HG02938 (cell line): ENCODE data around the gene TMOD4.

Experiments
- ATAC-seq: cut with Tn5 transposase; IDR thresholded peaks from one replicate; pipeline ENCODE4 v1.9.1; 2021; ENCODE audit warnings: mild to moderate bottlenecking, moderate library complexity; ENCODE audit not compliant: unreplicated experiment

The TMOD4 gene

DNA sequence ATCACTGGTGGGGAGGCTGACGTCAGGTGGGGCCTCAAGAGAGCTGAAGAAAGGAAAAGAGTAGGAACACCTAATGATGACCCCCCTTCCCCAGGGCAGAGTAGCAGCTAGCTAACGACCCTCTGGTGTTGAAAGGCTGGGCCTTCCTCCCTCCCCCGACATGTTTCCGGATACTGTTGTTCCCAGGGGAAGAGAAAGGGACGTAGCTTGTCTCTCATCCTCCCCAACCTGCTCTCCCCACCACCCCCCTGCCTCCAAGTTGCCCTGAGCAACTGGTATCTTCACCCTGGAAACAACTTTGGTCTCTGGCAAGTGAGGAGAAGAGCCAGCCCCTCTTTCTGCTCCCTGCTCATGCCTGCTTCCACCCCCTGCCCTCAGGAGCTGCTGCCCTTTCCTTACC lies 31.8 kb downstream of the TMOD4 start:
- ATAC-seq: no peak

DNA sequence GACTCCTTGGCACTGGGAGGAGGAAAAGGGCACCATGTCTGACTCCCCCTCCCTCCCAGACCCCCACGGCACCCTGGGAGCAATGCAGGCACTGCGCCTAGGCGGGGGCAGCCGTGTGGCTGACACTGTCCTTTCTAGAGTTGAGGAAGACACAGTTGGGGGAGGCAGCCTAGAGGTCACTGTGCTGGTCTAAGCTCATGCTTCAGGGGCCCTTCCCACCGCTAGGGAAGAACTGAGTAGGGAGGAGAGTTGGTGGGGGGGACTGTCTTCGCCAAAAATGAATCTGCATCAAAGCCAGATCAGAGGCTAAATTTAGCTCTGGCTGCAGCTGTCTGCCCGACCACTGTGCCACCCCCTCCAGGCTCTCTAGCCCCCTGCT lies 32.7 kb downstream of the TMOD4 start:
- ATAC-seq: no peak

DNA sequence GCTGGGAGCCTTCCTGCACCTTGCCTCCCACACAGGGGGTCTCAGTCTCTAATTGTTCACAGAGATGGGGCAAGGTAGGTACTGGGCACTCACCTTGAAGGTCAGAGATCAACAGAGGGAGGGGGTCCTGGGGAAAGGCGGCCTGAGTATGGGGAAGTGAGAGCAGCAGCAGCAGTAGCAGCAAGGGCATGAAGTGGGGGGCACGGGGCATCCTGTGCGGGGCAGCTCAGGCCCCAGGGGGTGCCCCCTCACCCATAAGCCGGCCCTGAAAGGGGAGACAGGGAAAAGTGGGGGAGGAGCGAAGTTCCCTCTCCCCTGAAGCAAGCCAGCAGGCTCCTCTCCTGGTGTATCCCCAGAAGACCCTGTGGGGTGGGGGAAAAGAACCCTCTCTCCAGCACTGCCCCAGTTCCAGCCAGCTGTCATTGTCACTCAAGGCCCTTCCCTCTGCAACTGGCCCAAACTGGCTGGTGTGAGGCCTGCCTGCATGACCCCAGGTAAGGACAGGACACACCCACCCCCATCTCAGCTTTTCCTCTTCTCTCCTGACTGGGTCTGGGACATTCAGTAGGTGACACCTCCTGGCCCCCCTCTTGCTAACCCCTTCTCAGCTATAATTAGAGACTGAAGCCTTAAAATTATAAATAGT lies 33.2 kb downstream of the TMOD4 start:
- no peak for ATAC-seq

DNA sequence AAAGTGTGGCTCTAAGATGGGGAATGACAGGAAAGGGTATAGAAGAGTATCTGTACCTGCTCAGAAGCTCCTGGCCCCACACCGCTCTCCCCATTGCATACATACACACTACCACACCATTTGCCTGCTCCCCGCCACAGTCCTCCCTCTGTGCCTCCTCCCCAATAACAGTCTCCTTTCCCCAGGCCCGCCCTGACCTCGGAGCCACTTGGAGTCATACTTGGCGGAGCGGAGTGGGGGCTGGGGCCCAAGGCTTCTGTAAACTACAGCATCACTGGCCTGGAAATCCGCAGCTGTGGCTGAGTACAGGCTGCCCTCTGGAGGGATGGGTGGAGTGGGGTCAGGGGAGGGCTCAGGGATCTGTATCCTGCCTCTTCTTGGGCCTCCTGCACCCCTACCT lies 38.0 kb downstream of the TMOD4 start:
- no peak for ATAC-seq

DNA sequence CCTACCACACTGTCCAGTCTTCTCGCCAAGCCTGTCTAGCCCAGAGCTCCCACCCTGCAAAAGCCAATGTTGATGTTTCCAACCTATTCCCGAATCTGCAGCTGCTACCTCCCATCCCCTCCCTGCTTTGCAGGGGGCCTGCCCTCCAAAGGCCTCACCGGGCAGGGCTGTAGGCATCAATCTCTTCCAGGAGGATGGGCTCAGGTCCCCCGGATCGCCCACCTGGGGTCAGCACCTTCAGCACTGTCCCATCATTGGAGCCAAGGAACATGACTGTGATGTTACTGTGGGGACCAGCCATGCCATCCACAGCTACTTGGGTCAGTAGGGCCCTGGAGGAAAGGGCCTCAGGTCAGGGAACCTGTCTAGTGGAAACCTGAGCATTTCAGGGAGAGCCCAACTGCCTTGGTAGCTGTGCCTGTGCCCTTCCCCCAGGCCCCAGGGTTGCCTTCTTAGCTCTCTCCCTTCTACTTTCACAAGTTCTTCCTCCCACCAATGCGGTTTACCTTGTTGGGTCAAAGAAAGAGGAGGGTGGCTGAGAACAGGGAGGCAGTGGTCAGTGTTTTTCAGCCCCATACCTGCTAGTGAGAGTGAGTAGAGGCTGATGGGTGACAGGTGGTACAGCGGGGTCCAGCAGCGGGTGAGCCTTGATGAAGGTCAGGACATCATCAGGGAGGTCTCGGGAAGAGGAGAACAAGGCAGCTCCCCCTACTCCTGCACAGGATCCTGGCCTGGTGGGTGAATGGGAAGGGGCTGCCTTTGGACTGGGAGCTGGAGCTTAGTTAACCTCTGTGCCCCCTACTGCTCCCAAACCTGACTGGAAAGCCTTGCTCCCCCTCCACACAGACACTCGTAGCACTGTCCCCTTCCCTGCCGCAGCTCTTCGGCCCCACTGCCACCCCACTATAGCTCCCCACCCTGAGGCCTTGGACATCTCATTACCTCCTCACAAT lies 40.1 kb downstream of the TMOD4 start:
- ATAC-seq: no peak

DNA sequence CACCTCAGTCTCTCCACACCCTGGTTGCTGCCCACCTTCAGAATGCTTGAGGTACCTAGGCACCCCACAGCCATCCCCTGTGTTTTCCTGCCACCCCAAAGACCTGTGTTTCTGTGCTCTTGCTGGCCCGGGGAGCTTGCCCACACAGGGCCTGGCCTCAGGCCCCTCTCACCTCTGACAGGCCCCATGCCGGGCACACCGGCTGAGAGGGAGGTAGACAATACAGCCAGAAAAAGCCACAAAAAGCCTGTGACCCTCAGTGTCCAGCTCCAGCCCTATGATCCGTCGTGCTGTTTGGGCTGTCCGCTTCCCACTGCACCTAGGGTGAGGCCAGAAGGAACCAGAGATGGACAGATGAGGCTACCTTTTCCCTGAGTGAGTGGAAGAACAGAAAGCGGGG lies 40.8 kb downstream of the TMOD4 start:
- no peak for ATAC-seq

DNA sequence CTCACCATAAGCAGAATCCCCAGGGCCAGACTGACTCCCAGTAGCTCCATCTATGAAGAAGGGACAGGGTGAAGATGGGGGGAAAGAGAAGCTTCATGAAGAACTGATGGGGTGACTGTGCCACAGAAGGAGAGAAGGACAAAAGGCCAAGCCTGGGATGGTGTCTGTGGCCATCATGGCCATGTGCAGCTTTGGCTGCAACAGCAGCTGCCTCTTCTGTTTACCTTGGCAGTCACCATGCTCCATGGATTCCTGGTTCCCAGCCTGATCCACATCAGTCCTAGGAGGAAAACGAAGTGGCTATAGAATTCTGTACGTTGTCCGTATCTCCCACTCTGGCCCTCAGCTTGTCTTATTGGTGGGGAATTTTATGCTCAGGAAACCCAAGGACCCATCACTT lies 41.4 kb downstream of the TMOD4 start:
- no peak for ATAC-seq

DNA sequence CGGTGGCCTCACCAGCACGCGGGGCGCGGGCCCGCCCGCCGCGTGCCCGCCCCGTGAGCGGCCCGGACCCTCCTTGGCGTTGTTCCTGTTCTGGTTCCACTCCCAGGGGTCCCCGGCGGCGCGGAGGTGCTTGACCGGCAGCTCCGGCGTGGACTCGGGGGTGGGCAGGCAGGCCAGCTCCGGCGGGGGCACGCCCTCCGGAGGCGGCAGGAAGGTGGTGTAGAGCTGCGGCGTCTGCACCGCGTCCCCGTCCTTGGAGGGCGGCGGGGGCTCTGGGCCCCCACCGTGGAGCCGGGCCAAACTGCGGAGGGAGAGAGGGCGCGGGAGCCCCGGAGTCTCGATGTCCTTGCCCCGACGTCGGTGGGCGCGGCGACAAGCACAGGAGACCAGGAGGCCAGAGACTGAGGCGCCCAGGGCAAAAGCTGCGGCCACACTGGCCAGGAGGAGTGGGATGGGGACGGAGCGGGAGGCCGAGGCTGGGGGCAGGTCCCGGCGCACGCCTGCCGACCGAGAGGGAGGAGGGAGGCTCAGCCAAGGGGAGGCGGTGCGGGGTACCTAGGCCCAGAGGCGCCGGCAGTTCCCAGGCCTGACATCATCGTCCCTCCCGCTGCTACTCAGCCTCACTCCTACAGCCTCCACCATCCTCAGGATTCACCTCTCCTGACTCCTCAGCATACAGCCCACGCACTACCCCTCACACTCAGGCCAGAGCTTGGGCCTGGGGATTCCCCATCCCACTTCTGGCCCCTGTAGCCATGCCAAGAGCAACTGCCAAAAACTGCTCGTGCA lies 42.6 kb downstream of the TMOD4 start:
- ATAC-seq: no peak

DNA sequence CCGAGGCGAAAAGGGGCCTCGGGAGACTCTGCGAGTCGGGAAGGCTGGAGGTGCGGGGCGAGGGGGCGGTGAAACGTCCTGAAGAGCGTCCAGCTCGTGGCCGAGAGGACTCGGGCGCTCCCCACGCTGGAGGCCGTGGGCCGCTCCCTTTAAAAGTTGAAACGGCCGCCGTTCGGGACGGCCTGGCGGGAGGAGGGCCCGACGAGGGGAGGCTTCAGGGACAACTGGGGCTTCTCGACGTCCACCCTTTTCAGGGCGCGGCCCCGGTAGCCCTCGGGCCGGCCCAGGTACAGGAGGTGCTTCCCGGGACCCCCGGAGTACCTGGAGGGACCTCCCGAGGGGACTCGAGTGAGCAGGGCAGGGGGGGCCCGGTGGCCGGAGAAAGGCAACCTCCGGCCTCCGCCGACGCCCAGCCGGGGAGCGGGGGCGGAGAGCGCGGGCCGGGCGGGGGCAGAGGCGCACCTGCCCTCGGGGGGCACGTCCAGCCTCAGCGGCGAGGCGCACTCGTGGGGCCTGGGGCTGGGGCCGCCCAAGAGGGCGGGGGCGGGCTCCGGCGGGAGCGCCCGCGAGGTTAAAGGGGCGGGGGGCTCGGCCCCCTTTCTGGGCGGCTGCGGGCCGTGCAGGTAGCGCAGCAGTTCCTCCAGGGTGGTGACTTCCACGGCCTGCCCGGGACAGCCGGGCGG lies 43.3 kb downstream of the TMOD4 start:
- no peak for ATAC-seq

DNA sequence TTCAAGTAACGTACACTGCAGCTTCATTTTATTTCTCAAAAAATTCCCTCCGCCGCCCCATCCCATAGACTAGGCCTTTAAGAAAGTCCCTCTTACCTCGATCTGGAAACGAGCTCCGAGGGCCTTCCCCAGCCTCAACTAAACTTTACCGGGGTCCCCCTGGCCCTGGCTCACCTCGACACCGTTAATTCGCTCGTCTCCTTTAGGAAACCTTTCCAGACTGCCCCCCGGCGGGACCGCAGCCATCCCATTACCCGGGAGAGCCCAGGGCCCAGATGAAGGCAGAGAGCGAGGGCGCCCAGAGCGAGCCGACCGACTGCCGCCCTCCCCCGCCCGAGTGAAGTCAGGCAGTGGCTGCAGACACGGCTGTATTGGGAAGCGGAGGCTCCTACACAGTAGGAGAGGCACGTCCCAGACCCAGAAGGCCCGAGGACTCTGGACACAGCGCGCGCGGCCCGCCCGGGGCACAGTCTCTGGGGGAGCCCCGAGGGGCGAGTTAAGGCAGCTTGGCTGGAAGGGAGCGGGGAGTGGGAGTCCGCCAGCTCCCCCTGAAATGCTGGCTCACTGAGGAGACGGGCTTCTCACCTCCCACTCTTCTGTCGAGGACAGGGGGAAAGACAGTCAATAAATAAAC lies 44.0 kb downstream of the TMOD4 start:
- ATAC-seq: no peak

DNA sequence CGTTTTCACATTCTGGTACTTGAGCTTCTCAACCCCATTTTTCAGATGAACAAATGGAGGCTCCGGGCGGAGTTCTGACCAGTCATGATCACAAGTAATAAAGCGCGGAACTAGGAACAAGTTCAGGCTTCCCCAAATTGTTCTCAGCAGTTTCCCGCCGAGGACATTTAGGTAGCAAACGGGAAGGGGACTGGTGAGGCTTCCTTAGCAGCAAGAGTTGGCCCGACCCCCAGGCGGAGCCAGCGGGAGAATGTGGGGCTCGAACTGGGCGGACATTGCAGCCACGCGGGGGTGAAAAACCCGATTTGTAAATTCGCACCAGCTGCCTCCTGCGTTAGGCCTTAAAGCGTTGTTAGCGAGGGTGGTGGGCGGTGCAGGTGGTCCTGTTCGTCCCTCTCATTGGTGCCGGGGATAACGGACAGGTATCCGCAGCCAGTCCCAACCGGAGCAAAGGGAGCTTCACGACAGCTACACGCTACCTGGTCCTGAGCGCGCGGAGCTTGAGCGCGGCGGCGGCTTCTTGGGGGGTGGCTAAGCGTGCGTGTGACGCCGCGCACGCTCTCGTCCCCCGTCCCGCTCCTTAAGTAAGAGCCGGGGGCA lies 44.7 kb downstream of the TMOD4 start:
- no peak for ATAC-seq

DNA sequence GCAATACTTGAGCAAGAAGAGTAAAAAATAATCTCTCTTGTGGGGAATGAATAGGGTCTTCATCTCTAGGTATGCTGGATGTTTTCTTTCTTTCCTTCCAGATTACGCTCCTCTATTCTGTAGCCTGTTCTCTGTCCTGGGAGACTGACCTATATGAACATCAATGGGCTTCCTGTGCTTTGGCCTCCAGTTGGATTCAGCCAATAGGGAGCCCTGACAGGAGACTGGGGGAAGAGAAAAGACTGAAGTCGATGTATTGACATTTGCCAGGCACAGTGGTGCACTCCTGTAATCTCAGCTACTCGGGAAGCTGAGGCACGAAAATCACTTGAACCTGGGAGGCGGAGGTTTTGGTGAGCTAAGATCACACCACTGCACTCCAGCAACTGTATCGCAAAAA lies 47.0 kb downstream of the TMOD4 start:
- ATAC-seq: no peak

DNA sequence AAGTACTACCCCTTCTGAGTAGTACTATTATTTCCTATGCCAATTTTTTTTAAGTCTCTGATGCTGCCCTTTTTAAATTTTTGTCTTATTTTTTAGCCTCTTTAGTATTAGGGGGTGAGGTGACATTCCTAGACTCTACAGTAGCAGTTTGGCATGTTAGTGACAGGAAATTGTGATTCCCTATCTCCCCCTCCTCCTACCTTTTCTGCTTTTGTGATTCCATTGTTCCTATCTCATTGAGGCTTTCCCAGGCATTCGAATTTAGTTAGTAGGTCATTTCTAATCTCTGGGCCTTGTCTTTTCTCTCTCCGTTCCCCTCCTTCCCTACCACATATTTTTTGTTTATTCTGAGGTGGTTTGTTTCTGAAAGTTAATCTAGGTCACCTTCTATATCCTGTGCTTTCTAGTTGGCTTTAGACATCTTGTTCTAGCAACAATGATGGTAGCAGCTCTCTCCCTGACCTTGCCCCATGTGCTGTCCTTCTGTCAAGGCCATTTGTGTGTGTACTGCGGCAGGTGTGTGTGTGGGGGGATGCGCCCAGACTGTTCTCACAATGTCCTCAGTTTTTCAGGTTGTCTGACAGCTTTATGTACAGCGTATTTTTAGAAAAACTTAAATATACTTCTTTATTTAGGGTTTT lies 50.9 kb downstream of the TMOD4 start:
- no peak for ATAC-seq
